Keratinocyte (primary cell): ENCODE measurements around the gene GTF3C2. TPM values are rescaled to one million over a fixed set of nuclear protein-coding genes. Genes with fewer than 3 reads are reported as not detected.
A peak's percentile ranks its signal among the peaks of the same experiment; 100 is the strongest.

Experiments
- DNase-seq: peaks from one replicate; pipeline ENCODE4 v3.0.0-alpha.2; 2011; ENCODE audit warnings: low read depth, missing footprints, low spot score
- FAIRE-seq: peaks from 2 replicates; lab custom pipeline; 2011; peaks lifted over from hg19 to GRCh38; lab: Jason Lieb, UNC
- H2AFZ ChIP-seq: 2 replicates; pipeline ENCODE4 v1.6.0; 2012; ENCODE audit warnings: low read length, control low read depth, inconsistent platforms; ENCODE audit not compliant: control insufficient read depth
- H3K27ac ChIP-seq: 2 replicates; pipeline ENCODE4 v1.5.1; 2011; ENCODE audit warnings: low read length; ENCODE audit not compliant: control insufficient read depth, insufficient read depth
- H3K27me3 ChIP-seq: 3 replicates; pipeline ENCODE4 v1.6.0; 2011; ENCODE audit warnings: low read length; ENCODE audit not compliant: control insufficient read depth, insufficient read depth; ENCODE audit errors: extremely low read depth
- H3K36me3 ChIP-seq, 2 experiments: 2 replicates in 1 of 2; 3 replicates in 1 of 2; pipeline ENCODE4 v1.5.1; 2011; ENCODE audit warnings: low read length in 2 of 2, mild to moderate bottlenecking in 1 of 2; ENCODE audit not compliant: control insufficient read depth in 2 of 2, insufficient read depth in 2 of 2; ENCODE audit errors: extremely low read depth in 1 of 2
- H3K4me1 ChIP-seq: 3 replicates; pipeline ENCODE4 v1.5.1; 2011; ENCODE audit warnings: low read length; ENCODE audit not compliant: control insufficient read depth, insufficient read depth; ENCODE audit errors: extremely low read depth
- H3K4me2 ChIP-seq: 3 replicates; pipeline ENCODE4 v1.6.0; 2011; ENCODE audit warnings: low read depth, low read length; ENCODE audit not compliant: control insufficient read depth, insufficient read depth; ENCODE audit errors: extremely low read depth
- H3K4me3 ChIP-seq, 3 experiments: fragments of 200-600 bp in 1 of 3; sonication (generic) in 1 of 3; 2 replicates in 2 of 3; 3 replicates in 1 of 3; pipeline ENCODE4 v1.5.1; 2011 to 2016; ENCODE audit warnings: low read length in 3 of 3, mild to moderate bottlenecking in 3 of 3, control low read depth in 2 of 3, inconsistent platforms in 1 of 3, low read depth in 1 of 3, mixed read lengths in 1 of 3, mixed run types in 1 of 3, moderate library complexity in 1 of 3; ENCODE audit not compliant: control insufficient read depth in 2 of 3, insufficient read depth in 2 of 3; ENCODE audit errors: extremely low read depth in 1 of 3
- H3K79me2 ChIP-seq: 2 replicates; pipeline ENCODE4 v1.6.0; 2012; ENCODE audit warnings: low read length; ENCODE audit not compliant: control insufficient read depth, insufficient read depth
- H3K9ac ChIP-seq: 3 replicates; pipeline ENCODE4 v1.6.0; 2011; ENCODE audit warnings: low read length; ENCODE audit not compliant: control insufficient read depth, insufficient read depth; ENCODE audit errors: extremely low read depth
- H3K9me1 ChIP-seq: 3 replicates; pipeline ENCODE4 v1.6.0; 2011; ENCODE audit warnings: low read length; ENCODE audit not compliant: control insufficient read depth, insufficient read depth; ENCODE audit errors: extremely low read depth
- H3K9me3 ChIP-seq: 2 replicates; pipeline ENCODE4 v1.5.1; 2012; ENCODE audit warnings: low read depth, low read length; ENCODE audit not compliant: control insufficient read depth
- H4K20me1 ChIP-seq: 3 replicates; pipeline ENCODE4 v1.6.0; 2011; ENCODE audit warnings: low read length; ENCODE audit not compliant: control insufficient read depth, insufficient read depth; ENCODE audit errors: extremely low read depth
- CTCF ChIP-seq, 3 experiments: IDR thresholded peaks in 1 of 3; conservative IDR thresholded peaks in 1 of 3; optimal IDR thresholded peaks in 1 of 3; 2 replicates in 2 of 3; 3 replicates in 1 of 3; pipeline versions ENCODE3 to v1.5.1; 2011; ENCODE audit warnings: low read length in 3 of 3, mild to moderate bottlenecking in 3 of 3, moderate library complexity in 2 of 3, control low read depth in 1 of 3, inconsistent platforms in 1 of 3; ENCODE audit not compliant: insufficient read depth in 2 of 3; ENCODE audit errors: extremely low read depth in 1 of 3
- EZH2 ChIP-seq: IDR thresholded peaks from one replicate; pipeline ENCODE4 v1.6.1; 2012; ENCODE audit warnings: inconsistent platforms, mild to moderate bottlenecking, low read length, moderate library complexity
- dilution Hi-C: fragments of 300-500 bp; cut with MboI; formaldehyde crosslinking; loops from one replicate; pipeline ENCODE4 v1.7.0; 2020; ENCODE audit warnings: low sequenced_read_pairs; ENCODE audit not compliant: extremely low pct_ligation_motif_present
- polyA plus RNA-seq, 5 experiments: library from polyadenylated mRNA; depleted of rRNA in 3 of 5; stranded (reverse) in 3 of 5; stranded (forward) in 1 of 5; unstranded in 1 of 5; fragments of >200 nt; gene quantifications; 1 replicate in 1 of 5; 2 replicates in 3 of 5; 3 replicates in 1 of 5; pipeline versions ENCODE4 v1.2.1 to v1.2.3, GENCODE V29; 2011 to 2012; ENCODE audit warnings: missing spikeins in 2 of 5, low read depth in 1 of 5, low replicate concordance in 1 of 5

GTF3C2 gene
- polyA plus RNA-seq, 1 donor (not counting 4 experiments of a cell fraction or from before 2014, with no cell fraction given), result 53.4 TPM

- no peak within 1 kb of the TSS for H3K4me2 ChIP-seq
- no peak within 1 kb of the TSS for H3K9ac ChIP-seq
- no peaks in the 10 kb centered on the region for H3K79me2 ChIP-seq
- dilution Hi-C loops, result no loop called here
- no peak within 1 kb of the TSS for H3K4me3 ChIP-seq
- TF ChIP-seq EZH2 (no peak), CTCF (optimal IDR thresholded peaks at IDR 0.05 in 1 of 3, IDR thresholded peaks at IDR 0.05 in 1 of 3, conservative IDR thresholded peaks at IDR 0.05 in 1 of 3; ENCODE audit: extremely low read depth in 1 of 3, insufficient read depth in 2 of 3, low read length in 3 of 3) (no peak)
- no peaks in the 10 kb centered on the region for H3K4me1 ChIP-seq
- peaks cover 41% of the 10 kb centered on the region for H3K27me3 ChIP-seq
- H3K9me3 ChIP-seq, result no peaks in the 10 kb centered on the region
- H2AFZ ChIP-seq, result no peak within 1 kb of the TSS
- H3K9me1 ChIP-seq, result no peaks in the 10 kb centered on the region
- H4K20me1 ChIP-seq, result peaks cover 2% of the 10 kb centered on the region
- H3K27ac ChIP-seq, result no peak within 1 kb of the TSS
- DNase-seq (no peak), FAIRE-seq (no peak)
- H3K36me3 ChIP-seq, result peaks cover 3 to 5% of the 10 kb centered on the region in 2 experiments
Measured at GRCh38 chr2:27308359-27308881, 48.1 kb downstream of the GTF3C2 start, which contains the start of gene UCN. TSS of gene UCN (minus strand) at chr2:27308445. CDS start at chr2:27307895, 550 bp downstream.

DNA sequence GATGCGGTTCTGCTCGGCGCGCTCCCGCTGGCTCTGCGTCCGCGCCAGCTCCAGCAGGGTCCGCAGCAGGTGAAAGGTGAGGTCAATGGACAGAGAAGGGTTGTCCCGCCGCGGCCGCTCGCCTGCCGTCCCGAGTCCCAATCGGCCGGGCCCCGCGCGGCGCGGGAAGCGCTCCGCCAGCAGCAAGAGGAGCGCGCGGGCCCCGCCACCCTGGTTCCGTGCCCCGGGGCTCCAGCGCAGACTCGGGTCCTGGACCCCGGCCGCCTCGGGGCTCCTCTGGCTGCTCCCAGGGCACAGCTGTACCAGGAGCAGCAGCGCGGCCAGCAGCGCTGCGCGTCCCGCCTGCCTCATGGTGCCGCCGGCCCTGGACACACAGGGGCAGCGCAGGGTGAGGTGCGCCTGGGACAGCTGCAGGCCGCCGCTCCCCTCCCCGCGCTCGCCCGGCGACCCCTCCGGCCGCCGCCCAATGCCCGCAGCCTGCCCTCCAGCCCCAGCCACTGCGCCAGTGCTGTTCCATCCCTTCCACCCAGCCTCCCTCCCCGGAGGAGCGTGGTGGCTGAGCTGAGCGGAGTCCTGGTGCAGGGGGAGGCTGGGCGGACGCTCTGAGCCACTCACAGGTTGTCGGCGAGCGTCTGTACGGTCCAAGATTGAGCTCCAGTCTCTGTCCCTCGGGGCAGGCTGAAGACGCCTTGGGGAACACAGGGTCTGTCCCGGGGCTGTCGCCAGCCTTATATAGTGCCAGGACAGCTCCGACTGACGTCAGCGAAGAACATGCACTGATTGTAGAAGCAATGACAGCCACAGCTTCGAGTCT is 48.8 kb downstream of the GTF3C2 start:
- H3K79me2 ChIP-seq, result no peaks in the 10 kb centered on the region
- peak; percentile 89 for TF ChIP-seq EZH2
- no peak for TF ChIP-seq CTCF (optimal IDR thresholded peaks at IDR 0.05 in 1 of 3, IDR thresholded peaks at IDR 0.05 in 1 of 3, conservative IDR thresholded peaks at IDR 0.05 in 1 of 3; ENCODE audit: extremely low read depth in 1 of 3, insufficient read depth in 2 of 3, low read length in 3 of 3)
- H3K4me3 ChIP-seq, result no peak overlapping the region
- H3K9me1 ChIP-seq, result no peaks in the 10 kb centered on the region
- H3K9me3 ChIP-seq, result no peaks in the 10 kb centered on the region
- FAIRE-seq, result no peak
- no peak overlapping the region for H3K4me2 ChIP-seq
- no peak overlapping the region for H2AFZ ChIP-seq
- peaks cover 2% of the 10 kb centered on the region for H4K20me1 ChIP-seq
- H3K36me3 ChIP-seq, result peaks cover 3 to 5% of the 10 kb centered on the region in 2 experiments
- dilution Hi-C loops, result no loop called here
- no peak overlapping the region for H3K9ac ChIP-seq
- H3K4me1 ChIP-seq, result no peaks in the 10 kb centered on the region
- H3K27ac ChIP-seq, result no peak overlapping the region
- no peak for DNase-seq
- peaks cover 41% of the 10 kb centered on the region for H3K27me3 ChIP-seq
